K562 (cell line): ENCODE data around the gene VARS1. TPM values are rescaled to one million over a fixed set of nuclear protein-coding genes. Genes with fewer than 3 reads are reported as not detected.
A peak's percentile ranks its signal among the peaks of the same experiment; 100 is the strongest.

Source experiments
- BCOR ChIP-seq: fragments of 450-650 bp; IDR thresholded peaks from 2 replicates; pipeline ENCODE4 v1.6.1; 2016
- CHD1 ChIP-seq: fragments of 200-600 bp; sonication (generic); IDR thresholded peaks from one replicate; pipeline ENCODE4 v1.6.1; 2012; ENCODE audit warnings: mild to moderate bottlenecking, moderate library complexity, low read length, inconsistent platforms
- CHD2 ChIP-seq: IDR thresholded peaks from 2 replicates; pipeline ENCODE4 v1.6.1; 2011; ENCODE audit warnings: low read depth, low read length
- CHD4 ChIP-seq: fragments of 200-600 bp; sonication (generic); IDR thresholded peaks from 3 replicates; pipeline ENCODE4 v1.6.1; 2012; ENCODE audit warnings: low read depth, mild to moderate bottlenecking, mixed read lengths, low read length, inconsistent platforms; ENCODE audit not compliant: insufficient read depth, insufficient replicate concordance, poor library complexity, severe bottlenecking
- CREB1 ChIP-seq, 2 experiments: sonication (generic) in 1 of 2; formaldehyde crosslinking in 1 of 2; IDR thresholded peaks; 2 replicates each; pipeline versions ENCODE4 v1.6.1 to v1.8.0; 2012 to 2022; ENCODE audit warnings: inconsistent platforms in 1 of 2, mild to moderate bottlenecking in 1 of 2, missing genetic modification reagents in 1 of 2, moderate library complexity in 1 of 2
- DMBX1 ChIP-seq: fragments of 250-450 bp; sonication (Bioruptor Pico); IDR thresholded peaks from 2 replicates; pipeline ENCODE4 v1.8.0; 2022; ENCODE audit warnings: inconsistent platforms, mild to moderate bottlenecking, moderate library complexity, borderline replicate concordance
- ELF4 ChIP-seq: fragments of 450-650 bp; formaldehyde crosslinking; IDR thresholded peaks from 2 replicates; pipeline ENCODE4 v1.4.0; 2022; ENCODE audit warnings: missing genetic modification characterization
- FOXP1 ChIP-seq: sonication (generic); formaldehyde crosslinking; IDR thresholded peaks from 2 replicates; pipeline ENCODE4 v1.8.0; 2022; ENCODE audit warnings: mild to moderate bottlenecking, missing genetic modification reagents
- ILF3 ChIP-seq: fragments of 450-650 bp; IDR thresholded peaks from 2 replicates; pipeline ENCODE4 v1.6.1; 2018; ENCODE audit warnings: antibody characterized with exemption, mild to moderate bottlenecking, moderate library complexity, borderline replicate concordance
- KAT7 ChIP-seq: sonication (generic); formaldehyde crosslinking; IDR thresholded peaks from 2 replicates; pipeline ENCODE4 v1.8.0; 2022; ENCODE audit warnings: missing genetic modification reagents, mild to moderate bottlenecking, borderline replicate concordance
- LARP7 ChIP-seq: fragments of 450-650 bp; IDR thresholded peaks from 2 replicates; pipeline ENCODE4 v1.6.1; 2016
- NR1H2 ChIP-seq: sonication (generic); formaldehyde crosslinking; IDR thresholded peaks from 2 replicates; pipeline ENCODE4 v1.4.0; 2020; ENCODE audit warnings: mild to moderate bottlenecking, missing genetic modification reagents
- SMAD1 ChIP-seq: fragments of 150-350 bp; IDR thresholded peaks from 2 replicates; pipeline ENCODE4 v1.6.1; 2014; ENCODE audit warnings: low read length, low read depth; ENCODE audit not compliant: partially characterized antibody
- ZBTB7A ChIP-seq: IDR thresholded peaks from 2 replicates; pipeline ENCODE4 v1.6.1; 2011; ENCODE audit warnings: low read depth, mild to moderate bottlenecking, low read length, moderate library complexity, borderline replicate concordance; ENCODE audit not compliant: control insufficient read depth
- ZNF134 ChIP-seq: fragments of 250-450 bp; sonication (Bioruptor Pico); conservative IDR thresholded peaks from 2 replicates; pipeline ENCODE4 v1.4.0; 2020
- ZNF384 ChIP-seq: IDR thresholded peaks from 2 replicates; pipeline ENCODE4 v1.6.1; 2012; ENCODE audit warnings: low read depth, low read length, improper control_type of control experiment
- polyA plus RNA-seq, 8 experiments: library from polyadenylated mRNA; depleted of rRNA in 4 of 8; stranded (reverse) in 5 of 8; unstranded in 3 of 8; fragments of >200 nt; fragmentation: Nextera tagmentation in 2 of 8; fragmentation: Illumina TruSeq in 1 of 8; extraction: Ambion mirVana in 2 of 8; extraction: Trizol in 1 of 8; gene quantifications; 2 replicates each; pipeline versions ENCODE4 v1.2.1 to v1.2.3, GENCODE V29; 2011 to 2014; ENCODE audit warnings: inconsistent platforms in 1 of 8, missing spikeins in 1 of 8
- total RNA-seq, 7 experiments: library from RNA; depleted of rRNA in 6 of 7; stranded (reverse); fragments of >200 nt in 6 of 7; fragmentation: Illumina TruSeq in 2 of 7; extraction: Trizol in 2 of 7; gene quantifications; 2 replicates each; pipeline versions ENCODE4 v1.2.1 to v1.2.3, GENCODE V29; 2011 to 2021; ENCODE audit warnings: low replicate concordance in 1 of 7
- TF ChIP-seq, protein P1 (sequence below): sonication (generic); formaldehyde crosslinking; IDR thresholded peaks from 2 replicates; pipeline ENCODE4 v1.8.0; 2022; ENCODE audit warnings: mild to moderate bottlenecking, missing genetic modification reagents
- TF ChIP-seq, protein P2 (sequence below), 2 experiments: fragments of 450-650 bp; IDR thresholded peaks; 2 replicates each; pipeline ENCODE4 v1.6.1; 2018; ENCODE audit warnings: mild to moderate bottlenecking in 2 of 2, low read depth in 1 of 2; ENCODE audit not compliant: partially characterized antibody in 2 of 2
- TF ChIP-seq, protein P3 (sequence below), 2 experiments: fragments of 450-650 bp in 1 of 2; IDR thresholded peaks; 2 replicates each; pipeline ENCODE4 v1.6.1; 2011 to 2017; ENCODE audit warnings: low read depth in 2 of 2, antibody characterized with exemption in 1 of 2, borderline replicate concordance in 1 of 2, low read length in 1 of 2, mild to moderate bottlenecking in 1 of 2, mixed read lengths in 1 of 2; ENCODE audit not compliant: control insufficient read depth in 1 of 2

VARS1 gene
- total and polyA plus RNA-seq, 9 of the 15 experiments (the other 6 are each of a cell fraction or from before 2014, with no cell fraction given) = 2.9 to 488 (median 130) TPM

DNA sequence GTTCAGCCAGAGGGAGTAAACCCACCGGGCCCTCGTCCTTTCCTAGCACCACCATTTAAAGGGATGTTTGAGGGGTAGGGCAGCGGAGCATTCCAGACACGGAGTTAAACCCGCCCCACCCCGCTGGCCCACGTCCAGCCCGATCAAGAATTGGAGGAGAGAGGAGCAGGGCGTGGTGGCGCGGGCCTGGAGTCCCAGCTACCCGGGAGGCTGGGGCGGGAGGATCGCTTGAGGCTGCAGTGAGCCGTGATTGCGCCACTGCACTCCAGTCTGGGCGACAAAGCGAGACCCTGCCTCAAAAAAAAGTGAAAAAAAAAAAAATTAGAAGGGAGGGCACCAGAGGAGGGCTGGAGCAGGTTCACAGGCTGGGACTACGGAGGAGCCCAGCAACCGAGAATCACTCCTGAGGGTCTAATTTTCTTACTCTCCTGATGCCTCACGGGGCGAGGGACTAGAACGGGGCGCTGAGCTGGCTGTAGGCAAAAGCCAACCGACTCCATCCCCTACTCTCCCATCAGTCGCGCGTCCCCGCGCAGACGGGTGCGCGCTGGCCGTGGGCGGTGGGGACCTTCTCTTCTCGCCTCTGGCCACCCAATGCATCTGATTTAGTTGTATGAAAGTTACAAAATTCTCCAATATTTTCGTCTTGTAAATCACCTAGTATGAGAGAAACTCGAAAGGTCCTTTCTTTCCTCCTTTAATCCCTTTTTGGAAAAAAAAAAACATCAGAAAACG lies 25.9 kb upstream of the VARS1 start (continued):
- TF ChIP-seq, protein P1, sequence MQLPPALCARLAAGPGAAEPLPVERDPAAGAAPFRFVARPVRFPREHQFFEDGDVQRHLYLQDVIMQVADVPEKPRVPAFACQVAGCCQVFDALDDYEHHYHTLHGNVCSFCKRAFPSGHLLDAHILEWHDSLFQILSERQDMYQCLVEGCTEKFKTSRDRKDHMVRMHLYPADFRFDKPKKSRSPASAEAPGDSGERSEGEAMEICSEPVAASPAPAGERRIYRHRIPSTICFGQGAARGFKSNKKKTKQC (CRISPR knock-in tag) = peak; percentile 87
- TF ChIP-seq SMAD1 (peak; percentile 76), LARP7 (peak; percentile 81), FOXP1 (peak; percentile 72), KAT7 (CRISPR knock-in tag) (0 out of 2 replicates have a peak, but pooled peaks have one; percentile 49), ZBTB7A (peak; percentile 60; the same call in 1 of the 2 replicates), DMBX1 (peak; percentile 83), ZNF134 (peak; percentile 70), CHD4 (no peak), ILF3 (no peak), CHD2 (0 out of 2 replicates have a peak, but pooled peaks have one; percentile 32), ELF4 (peak; percentile 58; the same call in 1 of the 2 replicates), CHD1 (peak; percentile 96), ZNF384 (peak; percentile 87), BCOR (peak; percentile 95), CREB1 (IDR thresholded peaks at IDR 0.05) (0 out of 2 replicates have a peak, but pooled peaks have one; percentile 8), CREB1 (CRISPR knock-in tag; IDR thresholded peaks at IDR 0.05) (no peak), NR1H2 (CRISPR knock-in tag) (peak; percentile 11; the same call in 1 of the 2 replicates)
- TF ChIP-seq, protein P2, sequence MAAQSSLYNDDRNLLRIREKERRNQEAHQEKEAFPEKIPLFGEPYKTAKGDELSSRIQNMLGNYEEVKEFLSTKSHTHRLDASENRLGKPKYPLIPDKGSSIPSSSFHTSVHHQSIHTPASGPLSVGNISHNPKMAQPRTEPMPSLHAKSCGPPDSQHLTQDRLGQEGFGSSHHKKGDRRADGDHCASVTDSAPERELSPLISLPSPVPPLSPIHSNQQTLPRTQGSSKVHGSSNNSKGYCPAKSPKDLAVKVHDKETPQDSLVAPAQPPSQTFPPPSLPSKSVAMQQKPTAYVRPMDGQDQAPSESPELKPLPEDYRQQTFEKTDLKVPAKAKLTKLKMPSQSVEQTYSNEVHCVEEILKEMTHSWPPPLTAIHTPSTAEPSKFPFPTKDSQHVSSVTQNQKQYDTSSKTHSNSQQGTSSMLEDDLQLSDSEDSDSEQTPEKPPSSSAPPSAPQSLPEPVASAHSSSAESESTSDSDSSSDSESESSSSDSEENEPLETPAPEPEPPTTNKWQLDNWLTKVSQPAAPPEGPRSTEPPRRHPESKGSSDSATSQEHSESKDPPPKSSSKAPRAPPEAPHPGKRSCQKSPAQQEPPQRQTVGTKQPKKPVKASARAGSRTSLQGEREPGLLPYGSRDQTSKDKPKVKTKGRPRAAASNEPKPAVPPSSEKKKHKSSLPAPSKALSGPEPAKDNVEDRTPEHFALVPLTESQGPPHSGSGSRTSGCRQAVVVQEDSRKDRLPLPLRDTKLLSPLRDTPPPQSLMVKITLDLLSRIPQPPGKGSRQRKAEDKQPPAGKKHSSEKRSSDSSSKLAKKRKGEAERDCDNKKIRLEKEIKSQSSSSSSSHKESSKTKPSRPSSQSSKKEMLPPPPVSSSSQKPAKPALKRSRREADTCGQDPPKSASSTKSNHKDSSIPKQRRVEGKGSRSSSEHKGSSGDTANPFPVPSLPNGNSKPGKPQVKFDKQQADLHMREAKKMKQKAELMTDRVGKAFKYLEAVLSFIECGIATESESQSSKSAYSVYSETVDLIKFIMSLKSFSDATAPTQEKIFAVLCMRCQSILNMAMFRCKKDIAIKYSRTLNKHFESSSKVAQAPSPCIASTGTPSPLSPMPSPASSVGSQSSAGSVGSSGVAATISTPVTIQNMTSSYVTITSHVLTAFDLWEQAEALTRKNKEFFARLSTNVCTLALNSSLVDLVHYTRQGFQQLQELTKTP (IDR thresholded peaks at IDR 0.05; ENCODE audit: low read depth in 1 of 2, partially characterized antibody in 2 of 2) = peak in 1 of 2 experiments; percentile 73
- TF ChIP-seq, protein P3, sequence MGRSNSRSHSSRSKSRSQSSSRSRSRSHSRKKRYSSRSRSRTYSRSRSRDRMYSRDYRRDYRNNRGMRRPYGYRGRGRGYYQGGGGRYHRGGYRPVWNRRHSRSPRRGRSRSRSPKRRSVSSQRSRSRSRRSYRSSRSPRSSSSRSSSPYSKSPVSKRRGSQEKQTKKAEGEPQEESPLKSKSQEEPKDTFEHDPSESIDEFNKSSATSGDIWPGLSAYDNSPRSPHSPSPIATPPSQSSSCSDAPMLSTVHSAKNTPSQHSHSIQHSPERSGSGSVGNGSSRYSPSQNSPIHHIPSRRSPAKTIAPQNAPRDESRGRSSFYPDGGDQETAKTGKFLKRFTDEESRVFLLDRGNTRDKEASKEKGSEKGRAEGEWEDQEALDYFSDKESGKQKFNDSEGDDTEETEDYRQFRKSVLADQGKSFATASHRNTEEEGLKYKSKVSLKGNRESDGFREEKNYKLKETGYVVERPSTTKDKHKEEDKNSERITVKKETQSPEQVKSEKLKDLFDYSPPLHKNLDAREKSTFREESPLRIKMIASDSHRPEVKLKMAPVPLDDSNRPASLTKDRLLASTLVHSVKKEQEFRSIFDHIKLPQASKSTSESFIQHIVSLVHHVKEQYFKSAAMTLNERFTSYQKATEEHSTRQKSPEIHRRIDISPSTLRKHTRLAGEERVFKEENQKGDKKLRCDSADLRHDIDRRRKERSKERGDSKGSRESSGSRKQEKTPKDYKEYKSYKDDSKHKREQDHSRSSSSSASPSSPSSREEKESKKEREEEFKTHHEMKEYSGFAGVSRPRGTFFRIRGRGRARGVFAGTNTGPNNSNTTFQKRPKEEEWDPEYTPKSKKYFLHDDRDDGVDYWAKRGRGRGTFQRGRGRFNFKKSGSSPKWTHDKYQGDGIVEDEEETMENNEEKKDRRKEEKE (IDR thresholded peaks at IDR 0.05; ENCODE audit: borderline replicate concordance in 1 of 2, control insufficient read depth in 1 of 2, low read depth in 2 of 2, low read length in 1 of 2) = 0 out of 4 replicates have a peak, but pooled peaks of 1 of the 2 experiments have one; percentile 39
